ENCODE results near the gene ADAMTS10.

- TF ChIP-seq EZH2 (IDR thresholded peaks at IDR 0.05) (no peak), CTCF (IDR thresholded peaks at IDR 0.05) (no peak), EZH2phosphoT487 (IDR thresholded peaks at IDR 0.05) (no peak)
These were observed 27.6 kb upstream of the ADAMTS10 start for GRCh38 chr19:8638078-8638619.
